ENCODE results near the gene FITM1.

The FITM1 gene

GRCh38 chr14:24130380-24130716 is at the start of gene FITM1:
Gene FITM1 (plus strand): TSS chr14:24130659. CDS start chr14:24131564, 905 bp downstream.
- DNase-seq, result no peak

- peak; percentile 45 for DNase-seq
These were observed 49.3 kb upstream of the FITM1 start for GRCh38 chr14:24080888-24081738.

GRCh38 chr14:24081739-24082211 is 48.7 kb upstream of the FITM1 start:
- DNase-seq, result no peak

GRCh38 chr14:24082411-24083080 is 47.9 kb upstream of the FITM1 start:
- no peak for DNase-seq

GRCh38 chr14:24083462-24083861 is 47.0 kb upstream of the FITM1 start:
- DNase-seq, result no peak

GRCh38 chr14:24084440-24084839 is 46.0 kb upstream of the FITM1 start:
- no peak for DNase-seq

GRCh38 chr14:24085215-24085614 is 45.2 kb upstream of the FITM1 start:
- no peak for DNase-seq

GRCh38 chr14:24086193-24086955 is 44.1 kb upstream of the FITM1 start:
- no peak for DNase-seq

GRCh38 chr14:24087004-24087403 is 43.5 kb upstream of the FITM1 start:
- no peak for DNase-seq

GRCh38 chr14:24088095-24088494 is 42.4 kb upstream of the FITM1 start:
- DNase-seq, result no peak

GRCh38 chr14:24089890-24090289 is 40.6 kb upstream of the FITM1 start:
- DNase-seq, result no peak

GRCh38 chr14:24092110-24092504 is 38.4 kb upstream of the FITM1 start:
- DNase-seq, result no peak

GRCh38 chr14:24092505-24093206 is 37.8 kb upstream of the FITM1 start:
- DNase-seq, result no peak

- no peak for DNase-seq
These were observed 37.1 kb upstream of the FITM1 start for GRCh38 chr14:24093207-24093900.

GRCh38 chr14:24093901-24094840 is 36.3 kb upstream of the FITM1 start, which contains the start of gene PCK2:
Gene PCK2 (plus strand): TSS chr14:24094311. CDS start chr14:24094406, 95 bp downstream.
- no peak for DNase-seq

- no peak for DNase-seq
These were observed 35.6 kb upstream of the FITM1 start for GRCh38 chr14:24094841-24095270.

GRCh38 chr14:24095271-24096068 is 35.0 kb upstream of the FITM1 start:
- DNase-seq, result no peak

GRCh38 chr14:24096545-24097181 is 33.8 kb upstream of the FITM1 start:
- no peak for DNase-seq

- no peak for DNase-seq
These were observed 32.1 kb upstream of the FITM1 start for GRCh38 chr14:24098229-24098926.

Data from cortex of kidney (tissue), 1 donor.